Mesenchymal stem cell (in vitro differentiated cells and primary cell): ENCODE results near the gene DHX38. TPM values are rescaled to one million over a fixed set of nuclear protein-coding genes. Genes with fewer than 3 reads are reported as not detected.

ENCODE experiments used
- DNase-seq: peaks from one replicate; pipeline ENCODE4 v3.0.0-alpha.2; 2013
- H2AFZ ChIP-seq: one replicate; pipeline ENCODE4 v1.6.1; 2013; ENCODE audit warnings: low read depth, mild to moderate bottlenecking, control low read depth, inconsistent platforms, low read length, moderate library complexity
- H2AK5ac ChIP-seq: 2 replicates; pipeline ENCODE4 v1.6.1; 2013; ENCODE audit warnings: low read length, moderate library complexity, mild to moderate bottlenecking, inconsistent platforms; ENCODE audit not compliant: severe bottlenecking
- H2BK120ac ChIP-seq: one replicate; pipeline ENCODE4 v1.6.1; 2013; ENCODE audit warnings: low read depth, mild to moderate bottlenecking, inconsistent platforms, low read length, moderate library complexity
- H2BK12ac ChIP-seq, 2 experiments: one replicate each; pipeline ENCODE4 v1.6.1; 2013; ENCODE audit warnings: inconsistent platforms in 2 of 2, low read length in 2 of 2, mild to moderate bottlenecking in 2 of 2, moderate library complexity in 2 of 2, control low read depth in 1 of 2
- H2BK15ac ChIP-seq: one replicate; pipeline ENCODE4 v1.6.1; 2013; ENCODE audit warnings: mild to moderate bottlenecking, low read depth, inconsistent platforms; ENCODE audit not compliant: poor library complexity, severe bottlenecking
- H2BK5ac ChIP-seq: 2 replicates; pipeline ENCODE4 v1.6.1; 2013; ENCODE audit warnings: low read depth, mild to moderate bottlenecking, low read length, control low read depth, inconsistent platforms; ENCODE audit not compliant: poor library complexity, severe bottlenecking
- H3K14ac ChIP-seq, 2 experiments: one replicate each; pipeline ENCODE4 v1.6.1; 2013; ENCODE audit warnings: inconsistent platforms in 2 of 2, low read length in 2 of 2, control low read depth in 1 of 2, mild to moderate bottlenecking in 1 of 2, moderate library complexity in 1 of 2
- H3K18ac ChIP-seq, 2 experiments: one replicate each; pipeline ENCODE4 v1.6.1; 2013; ENCODE audit warnings: inconsistent platforms in 2 of 2, low read length in 2 of 2, control low read depth in 1 of 2, low read depth in 1 of 2, mild to moderate bottlenecking in 1 of 2
- H3K23ac ChIP-seq, 2 experiments: one replicate each; pipeline ENCODE4 v1.6.1; 2013; ENCODE audit warnings: inconsistent platforms in 2 of 2, low read length in 2 of 2, mild to moderate bottlenecking in 2 of 2, moderate library complexity in 2 of 2, control low read depth in 1 of 2
- H3K27ac ChIP-seq: 2 replicates; pipeline ENCODE4 v1.5.1; 2013; ENCODE audit warnings: mild to moderate bottlenecking, moderate library complexity, low read length, control low read depth, inconsistent platforms; ENCODE audit not compliant: poor library complexity, severe bottlenecking
- H3K27me3 ChIP-seq, 2 experiments: 2 replicates each; pipeline versions ENCODE4 v1.6.1 to v1.7.0; 2013; ENCODE audit warnings: low read length in 2 of 2, mild to moderate bottlenecking in 2 of 2, moderate library complexity in 2 of 2, control low read depth in 1 of 2, inconsistent platforms in 1 of 2; ENCODE audit not compliant: control insufficient read depth in 1 of 2, insufficient read depth in 1 of 2
- H3K36me3 ChIP-seq, 2 experiments: 2 replicates each; pipeline versions ENCODE4 v1.6.1 to v1.7.0; 2013; ENCODE audit warnings: low read length in 2 of 2, control low read depth in 1 of 2, inconsistent platforms in 1 of 2, low read depth in 1 of 2, mild to moderate bottlenecking in 1 of 2; ENCODE audit not compliant: insufficient read depth in 2 of 2, control insufficient read depth in 1 of 2
- H3K4ac ChIP-seq, 2 experiments: one replicate each; pipeline ENCODE4 v1.6.1; 2013; ENCODE audit warnings: inconsistent platforms in 2 of 2, low read length in 2 of 2, mild to moderate bottlenecking in 2 of 2, moderate library complexity in 2 of 2, control low read depth in 1 of 2, low read depth in 1 of 2
- H3K4me1 ChIP-seq: 2 replicates; pipeline ENCODE4 v1.6.1; 2013; ENCODE audit warnings: low read depth, low read length, control low read depth; ENCODE audit not compliant: control insufficient read depth, insufficient read depth
- H3K4me2 ChIP-seq: 2 replicates; pipeline ENCODE4 v1.6.1; 2013; ENCODE audit warnings: low read length, mild to moderate bottlenecking, inconsistent platforms; ENCODE audit not compliant: poor library complexity, severe bottlenecking
- H3K4me3 ChIP-seq, 2 experiments: 2 replicates each; pipeline versions ENCODE4 v1.5.1 to v1.7.0; 2013; ENCODE audit warnings: low read length in 2 of 2, mild to moderate bottlenecking in 2 of 2, control low read depth in 1 of 2, low read depth in 1 of 2; ENCODE audit not compliant: insufficient read depth in 1 of 2
- H3K79me1 ChIP-seq: replicated peaks from 2 replicates; pipeline ENCODE4 v1.6.1; 2013; ENCODE audit warnings: mild to moderate bottlenecking, control low read depth, low read length, inconsistent platforms; ENCODE audit not compliant: poor library complexity, severe bottlenecking
- H3K9ac ChIP-seq: 2 replicates; pipeline ENCODE4 v1.7.0; 2013; ENCODE audit warnings: mild to moderate bottlenecking, low read length, moderate library complexity
- H3K9me3 ChIP-seq: 2 replicates; pipeline ENCODE4 v1.7.0; 2013; ENCODE audit warnings: mild to moderate bottlenecking, low read length; ENCODE audit not compliant: control insufficient read depth
- H4K8ac ChIP-seq: one replicate; pipeline ENCODE4 v1.6.1; 2013; ENCODE audit warnings: inconsistent platforms, mild to moderate bottlenecking, low read length, moderate library complexity
- H4K91ac ChIP-seq: one replicate; pipeline ENCODE4 v1.6.1; 2013; ENCODE audit warnings: mild to moderate bottlenecking, low read length, inconsistent platforms
- WGBS: methylation state at CpG from one replicate; pipeline ENCODE4 v1.1.7; 2013; ENCODE audit warnings: mixed read lengths; 5-methylcytosine and 5-hydroxymethylcytosine counted together
- polyA plus RNA-seq, 2 experiments: library from polyadenylated mRNA; stranded (reverse); fragments of 200-250 nt; gene quantifications; one replicate each; pipeline ENCODE4 v1.2.3, GENCODE V29; 2013

Gene DHX38
- polyA plus RNA-seq (2013, experiment 1 of 2): 23.9 TPM
- 22.7 TPM for polyA plus RNA-seq (2013, experiment 2 of 2)

GRCh38 chr16:72093448-72094265, at the start of gene DHX38, which contains the start of gene TXNL4B:
Gene DHX38, plus strand, starts transcription at chr16:72093847. Its CDS starts 2,311 bp downstream, at chr16:72096158.
Gene TXNL4B, minus strand, starts transcription at chr16:72093620. Its CDS starts 2,871 bp downstream, at chr16:72090749.
- WGBS: under 1% methylated on average over 39 of the region's 43 CpGs
- Histone ChIP-seq H2BK120ac (no peak within 1 kb of the TSS), H2BK15ac (no peak within 1 kb of the TSS)

GRCh38 chr16:72044296-72044695, 49.4 kb upstream of the DHX38 start:
- Histone ChIP-seq H2BK120ac (no peak overlapping the region), H2AFZ (no peak overlapping the region), H2BK15ac (no peak overlapping the region), H3K79me1 (no peaks in the 10 kb centered on the region), H3K27ac (no peak overlapping the region), H3K36me3 (peaks cover 8 to 26% of the 10 kb centered on the region in 2 experiments), H3K9ac (no peak overlapping the region), H3K18ac (no peak overlapping the region), H2AK5ac (no peak overlapping the region), H3K27me3 (no peaks in the 10 kb centered on the region), H3K9me3 (no peaks in the 10 kb centered on the region), H3K4me1 (no peaks in the 10 kb centered on the region), H3K4me3 (no peak overlapping the region), H3K4me2 (no peak overlapping the region), H3K4ac (no peak overlapping the region), H3K14ac (no peak overlapping the region), H4K8ac (no peak overlapping the region), H4K91ac (no peak overlapping the region), H2BK12ac (no peak overlapping the region), H3K23ac (no peak overlapping the region), H2BK5ac (no peak overlapping the region)
- WGBS: 79% methylated on average over 4 of the region's 6 CpGs
- DNase-seq: no peak

More at GRCh38 chr16:72093448-72094265, at the start of gene DHX38, which contains the start of gene TXNL4B:
- peaks cover 3% of the 10 kb centered on the region for H3K4me1 ChIP-seq
- H3K4me3 ChIP-seq: peak within 1 kb of the TSS; percentile 93 to 99
- peak within 1 kb of the TSS; percentile 93 for H2AFZ ChIP-seq
- peak within 1 kb of the TSS; percentile 91 for H2BK5ac ChIP-seq
- peak within 1 kb of the TSS; percentile 84 for H3K4me2 ChIP-seq
- H3K9me3 ChIP-seq: no peaks in the 10 kb centered on the region
- H2BK12ac ChIP-seq: peak within 1 kb of the TSS in 1 of 2 experiments; percentile 55
- no peaks in the 10 kb centered on the region for H3K27me3 ChIP-seq
- H3K18ac ChIP-seq: peak within 1 kb of the TSS; percentile 85 to 91
- peak within 1 kb of the TSS; percentile 85 for H4K91ac ChIP-seq
- H3K36me3 ChIP-seq: peaks cover 29 to 48% of the 10 kb centered on the region in 2 experiments
- H4K8ac ChIP-seq: peak within 1 kb of the TSS; percentile 96
- no peak within 1 kb of the TSS for H2AK5ac ChIP-seq
- peak within 1 kb of the TSS; percentile 98 for H3K9ac ChIP-seq
- peak within 1 kb of the TSS; percentile 66 to 87 for H3K4ac ChIP-seq
- no peak within 1 kb of the TSS for H3K23ac ChIP-seq
- H3K14ac ChIP-seq: peak within 1 kb of the TSS in 1 of 2 experiments; percentile 5
- peak; percentile 100 for DNase-seq
- peak within 1 kb of the TSS; percentile 91 for H3K27ac ChIP-seq
- peaks cover 39% of the 10 kb centered on the region for H3K79me1 ChIP-seq

- Histone ChIP-seq H3K14ac (no peak overlapping the region), H3K36me3 (peaks cover 8 to 26% of the 10 kb centered on the region in 2 experiments), H3K9me3 (no peaks in the 10 kb centered on the region), H4K91ac (no peak overlapping the region), H3K27me3 (no peaks in the 10 kb centered on the region), H3K4ac (no peak overlapping the region), H3K27ac (no peak overlapping the region), H2AFZ (no peak overlapping the region), H3K23ac (no peak overlapping the region), H2AK5ac (no peak overlapping the region), H3K9ac (no peak overlapping the region), H4K8ac (no peak overlapping the region), H3K4me2 (no peak overlapping the region), H3K79me1 (no peaks in the 10 kb centered on the region), H3K18ac (no peak overlapping the region), H3K4me3 (no peak overlapping the region), H2BK120ac (no peak overlapping the region), H2BK12ac (no peak overlapping the region), H2BK15ac (no peak overlapping the region), H2BK5ac (no peak overlapping the region), H3K4me1 (no peaks in the 10 kb centered on the region)
- DNase-seq: no peak
- 76% methylated on average over 2 of the region's 2 CpGs for WGBS
Measured at GRCh38 chr16:72044825-72045359, 48.8 kb upstream of the DHX38 start.

- Histone ChIP-seq H3K9me3 (no peaks in the 10 kb centered on the region), H3K4ac (no peak overlapping the region), H2BK15ac (no peak overlapping the region), H2BK12ac (no peak overlapping the region), H4K8ac (no peak overlapping the region), H2BK120ac (no peak overlapping the region), H3K14ac (no peak overlapping the region), H3K36me3 (no peaks in the 10 kb centered on the region), H2BK5ac (no peak overlapping the region), H3K27me3 (no peaks in the 10 kb centered on the region), H3K9ac (no peak overlapping the region), H3K4me3 (no peak overlapping the region), H2AK5ac (no peak overlapping the region), H3K18ac (no peak overlapping the region), H3K4me2 (no peak overlapping the region), H3K27ac (no peak overlapping the region), H3K23ac (no peak overlapping the region), H3K4me1 (no peaks in the 10 kb centered on the region), H4K91ac (no peak overlapping the region), H2AFZ (no peak overlapping the region), H3K79me1 (no peaks in the 10 kb centered on the region)
- DNase-seq: no peak
Measured at GRCh38 chr16:72049110-72049509, 44.5 kb upstream of the DHX38 start.
